ENCODE results near the gene ALX4. TPM values are rescaled to one million over a fixed set of nuclear protein-coding genes. Genes with fewer than 3 reads are reported as not detected.

The ALX4 gene
- total RNA-seq, 2 donors from 2014 or later: not detected

- Histone ChIP-seq H3K4me1 (ENCODE audit: control insufficient read depth in 1 of 2, low read depth in 2 of 2) (peaks cover 0 to 13% of the 10 kb centered on the region in 2 donors), H3K27ac (no peak overlapping the region), H3K36me3 (peaks cover 12% of the 10 kb centered on the region)
Measured at GRCh38 chr11:44243595-44244343, 66.2 kb downstream of the ALX4 start.

GRCh38 chr11:44243086-44243485 is 66.9 kb downstream of the ALX4 start:
- DNase-seq (ENCODE audit: low spot score) (no peak), ATAC-seq (ENCODE audit: insufficient number of reproducible peaks, low FRiP score, low read depth) (no peak)
- Histone ChIP-seq H3K9me3 (no peaks in the 10 kb centered on the region), H3K27ac (no peak overlapping the region), H3K36me3 (peaks cover 12% of the 10 kb centered on the region), H3K4me1 (ENCODE audit: control insufficient read depth in 1 of 2, low read depth in 2 of 2) (peaks cover 0 to 13% of the 10 kb centered on the region in 2 donors), H3K27me3 (replicated peaks; ENCODE audit: insufficient read depth) (no peaks in the 10 kb centered on the region), H3K4me3 (no peak overlapping the region)
- TF ChIP-seq CTCF (IDR thresholded peaks at IDR 0.05): no peak

More at GRCh38 chr11:44243595-44244343, 66.2 kb downstream of the ALX4 start:
- no peak overlapping the region for H3K4me3 ChIP-seq
- DNase-seq (ENCODE audit: low spot score) (no peak), ATAC-seq (ENCODE audit: insufficient number of reproducible peaks, low FRiP score, low read depth) (no peak)
- TF ChIP-seq CTCF (IDR thresholded peaks at IDR 0.05): no peak
- no peaks in the 10 kb centered on the region for H3K27me3 ChIP-seq (replicated peaks; ENCODE audit: insufficient read depth)
- H3K9me3 ChIP-seq: no peaks in the 10 kb centered on the region

GRCh38 chr11:44241851-44242250 is 68.1 kb downstream of the ALX4 start:
- peaks cover 12% of the 10 kb centered on the region for H3K36me3 ChIP-seq
- H3K27ac ChIP-seq: no peak overlapping the region
- TF ChIP-seq CTCF (IDR thresholded peaks at IDR 0.05): no peak
- peaks cover 0 to 13% of the 10 kb centered on the region in 2 donors for H3K4me1 ChIP-seq (ENCODE audit: control insufficient read depth in 1 of 2, low read depth in 2 of 2)
- H3K9me3 ChIP-seq: no peaks in the 10 kb centered on the region
- DNase-seq (ENCODE audit: low spot score) (no peak), ATAC-seq (ENCODE audit: insufficient number of reproducible peaks, low FRiP score, low read depth) (no peak)
- H3K27me3 ChIP-seq (replicated peaks; ENCODE audit: insufficient read depth): no peaks in the 10 kb centered on the region
- no peak overlapping the region for H3K4me3 ChIP-seq

GRCh38 chr11:44237156-44237555 is 72.8 kb downstream of the ALX4 start:
- no peak for TF ChIP-seq CTCF (IDR thresholded peaks at IDR 0.05)
- peaks cover 12% of the 10 kb centered on the region for H3K36me3 ChIP-seq
- no peaks in the 10 kb centered on the region for H3K4me1 ChIP-seq (ENCODE audit: control insufficient read depth in 1 of 2, low read depth in 2 of 2)
- H3K9me3 ChIP-seq: no peaks in the 10 kb centered on the region
- H3K4me3 ChIP-seq: no peak overlapping the region
- ATAC-seq (ENCODE audit: insufficient number of reproducible peaks, low FRiP score, low read depth): no peak
- H3K27me3 ChIP-seq (replicated peaks; ENCODE audit: insufficient read depth): no peaks in the 10 kb centered on the region
- DNase-seq (ENCODE audit: low spot score): no peak
- no peak overlapping the region for H3K27ac ChIP-seq

GRCh38 chr11:44236296-44236695 is 73.6 kb downstream of the ALX4 start:
- H3K4me3 ChIP-seq: no peak overlapping the region
- ATAC-seq (ENCODE audit: insufficient number of reproducible peaks, low FRiP score, low read depth) (no peak), DNase-seq (ENCODE audit: low spot score) (no peak)
- H3K9me3 ChIP-seq: no peaks in the 10 kb centered on the region
- no peaks in the 10 kb centered on the region for H3K4me1 ChIP-seq (ENCODE audit: control insufficient read depth in 1 of 2, low read depth in 2 of 2)
- H3K27ac ChIP-seq: no peak overlapping the region
- TF ChIP-seq CTCF (IDR thresholded peaks at IDR 0.05): no peak
- H3K36me3 ChIP-seq: peaks cover 12% of the 10 kb centered on the region
- H3K27me3 ChIP-seq (replicated peaks; ENCODE audit: insufficient read depth): no peaks in the 10 kb centered on the region

Measured in thoracic aorta (tissue), 2 donors.